Activated T-helper 2 cell treated with anti-CD3 and anti-CD28 coated beads, Interferon-gamma antibody, Interleukin-2, Interleukin-4, amounts not matched to agents 10 μg/mL and 5 μg/mL and 100 μg/mL, durations not matched to agents 14 hours and 24 hours and 36 hours (primary cell): ENCODE results near the gene DIAPH2. TPM values are rescaled to one million over a fixed set of nuclear protein-coding genes. Genes with fewer than 3 reads are reported as not detected.

Experiments
- DNase-seq: peaks from one replicate; pipeline ENCODE4 v3.0.0; 2021; ENCODE audit warnings: low spot score
- H3K27ac Mint-ChIP-seq: one replicate; pipeline ENCODE4 v1.8.0; 2021; ENCODE audit warnings: mixed read lengths
- H3K27me3 Mint-ChIP-seq: one replicate; pipeline ENCODE4 v1.8.0; 2021; ENCODE audit warnings: low read depth, mixed read lengths
- H3K36me3 Mint-ChIP-seq: one replicate; pipeline ENCODE4 v1.8.0; 2021; ENCODE audit warnings: low read depth, mixed read lengths
- H3K4me1 Mint-ChIP-seq: one replicate; pipeline ENCODE4 v1.8.0; 2021; ENCODE audit warnings: low read depth, mixed read lengths
- H3K4me3 Mint-ChIP-seq: one replicate; pipeline ENCODE4 v1.8.0; 2021; ENCODE audit warnings: low read depth, mild to moderate bottlenecking, moderate library complexity, mixed read lengths
- H3K9me3 Mint-ChIP-seq: one replicate; pipeline ENCODE4 v1.8.0; 2021; ENCODE audit warnings: mixed read lengths
- intact Hi-C: fragments of 100-400 bp; cut with micrococcal nuclease; formaldehyde crosslinking; loops from one replicate; pipeline ENCODE4 v1.15.1; 2023
- total RNA-seq: library from RNA; stranded (reverse); gene quantifications from 2 replicates; pipeline ENCODE4 v1.2.3, GENCODE V29; 2022

DIAPH2 gene
- total RNA-seq, 1 donor from 2014 or later = 14.9 TPM

- Mint-ChIP-seq H3K27ac (no peak overlapping the region), H3K4me1 (no peaks in the 10 kb centered on the region), H3K4me3 (no peak overlapping the region), H3K27me3 (no peaks in the 10 kb centered on the region), H3K9me3 (no peaks in the 10 kb centered on the region), H3K36me3 (no peaks in the 10 kb centered on the region)
- intact Hi-C loops = loop anchor here (5.0 kb wide), 1 partner anchor 163 kb away; no protein-coding TSS in a partner anchor
- no peak for DNase-seq
Observed at GRCh38 chrX:97210501-97210900, 525.9 kb downstream of the DIAPH2 start.

- H3K36me3 Mint-ChIP-seq = no peaks in the 10 kb centered on the region
- peaks cover 1% of the 10 kb centered on the region for H3K4me1 Mint-ChIP-seq
- intact Hi-C loops = loop anchor here (5.0 kb wide), 1 partner anchor 164 kb away; no protein-coding TSS in a partner anchor
- no peaks in the 10 kb centered on the region for H3K27me3 Mint-ChIP-seq
- no peaks in the 10 kb centered on the region for H3K9me3 Mint-ChIP-seq
- H3K27ac Mint-ChIP-seq = no peak overlapping the region
- no peak for DNase-seq
- H3K4me3 Mint-ChIP-seq = no peak overlapping the region
Observed at GRCh38 chrX:97211070-97211469, 526.4 kb downstream of the DIAPH2 start.

GRCh38 chrX:97215186-97215585 lies 530.5 kb downstream of the DIAPH2 start:
- Mint-ChIP-seq H3K4me1 (peaks cover 1% of the 10 kb centered on the region), H3K9me3 (no peaks in the 10 kb centered on the region), H3K27me3 (no peaks in the 10 kb centered on the region), H3K36me3 (no peaks in the 10 kb centered on the region), H3K27ac (no peak overlapping the region), H3K4me3 (no peak overlapping the region)
- DNase-seq = no peak
- intact Hi-C loops = loop anchor here (2.0 kb wide), 1 partner anchor 186 kb away; no protein-coding TSS in a partner anchor

- no peaks in the 10 kb centered on the region for H3K36me3 Mint-ChIP-seq
- intact Hi-C loops = no loop called here
- H3K27me3 Mint-ChIP-seq = no peaks in the 10 kb centered on the region
- no peaks in the 10 kb centered on the region for H3K9me3 Mint-ChIP-seq
- no peak for DNase-seq
- H3K4me3 Mint-ChIP-seq = no peak overlapping the region
- no peak overlapping the region for H3K27ac Mint-ChIP-seq
- peaks cover 2% of the 10 kb centered on the region for H3K4me1 Mint-ChIP-seq
Observed at GRCh38 chrX:97224148-97224547, 539.5 kb downstream of the DIAPH2 start.

DNA sequence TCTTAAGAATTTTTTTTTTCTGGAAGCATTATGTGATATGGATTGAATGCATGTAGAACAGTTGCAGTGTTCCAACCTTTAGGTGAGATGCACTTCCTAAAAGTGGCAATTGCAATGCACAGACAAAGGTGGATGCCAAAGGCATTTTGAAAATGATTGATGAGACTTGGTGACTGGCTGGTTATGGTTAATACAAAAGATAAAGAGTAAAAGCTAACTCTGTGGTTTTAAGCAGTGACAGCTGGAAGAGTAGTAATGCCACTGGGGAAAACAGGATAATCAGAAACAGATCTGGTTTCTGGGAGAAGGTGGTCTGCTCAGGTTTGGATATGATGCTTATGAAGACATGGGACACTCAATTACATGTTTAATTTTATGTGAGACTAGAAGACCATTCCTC lies 544.7 kb downstream of the DIAPH2 start:
- intact Hi-C loops = no loop called here
- H3K9me3 Mint-ChIP-seq = no peaks in the 10 kb centered on the region
- no peaks in the 10 kb centered on the region for H3K4me1 Mint-ChIP-seq
- no peak for DNase-seq
- no peaks in the 10 kb centered on the region for H3K27me3 Mint-ChIP-seq
- no peak overlapping the region for H3K4me3 Mint-ChIP-seq
- H3K27ac Mint-ChIP-seq = no peak overlapping the region
- H3K36me3 Mint-ChIP-seq = no peaks in the 10 kb centered on the region

DNA sequence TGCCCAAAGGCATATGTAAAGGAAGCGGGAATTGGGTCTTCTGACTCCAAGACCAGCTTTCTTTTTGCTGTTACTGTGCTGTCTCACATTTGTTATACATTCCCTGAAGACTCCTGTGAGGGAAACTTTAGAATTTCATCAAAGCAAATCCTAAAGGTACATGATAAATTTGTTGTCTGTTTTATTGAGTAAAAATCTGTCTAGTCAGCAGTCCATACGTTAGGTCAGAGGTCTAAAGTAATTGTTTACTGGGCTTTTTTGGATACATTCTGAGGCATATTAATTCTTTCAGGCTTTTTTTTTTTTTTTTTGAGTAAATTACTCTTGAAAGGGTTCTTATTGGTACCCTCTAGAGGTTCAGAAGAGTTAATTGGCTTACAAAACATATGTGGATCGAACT lies 546.3 kb downstream of the DIAPH2 start:
- H3K27me3 Mint-ChIP-seq = no peaks in the 10 kb centered on the region
- H3K4me3 Mint-ChIP-seq = no peak overlapping the region
- no peak for DNase-seq
- no peaks in the 10 kb centered on the region for H3K4me1 Mint-ChIP-seq
- intact Hi-C loops = no loop called here
- no peaks in the 10 kb centered on the region for H3K36me3 Mint-ChIP-seq
- no peaks in the 10 kb centered on the region for H3K9me3 Mint-ChIP-seq
- no peak overlapping the region for H3K27ac Mint-ChIP-seq

DNA sequence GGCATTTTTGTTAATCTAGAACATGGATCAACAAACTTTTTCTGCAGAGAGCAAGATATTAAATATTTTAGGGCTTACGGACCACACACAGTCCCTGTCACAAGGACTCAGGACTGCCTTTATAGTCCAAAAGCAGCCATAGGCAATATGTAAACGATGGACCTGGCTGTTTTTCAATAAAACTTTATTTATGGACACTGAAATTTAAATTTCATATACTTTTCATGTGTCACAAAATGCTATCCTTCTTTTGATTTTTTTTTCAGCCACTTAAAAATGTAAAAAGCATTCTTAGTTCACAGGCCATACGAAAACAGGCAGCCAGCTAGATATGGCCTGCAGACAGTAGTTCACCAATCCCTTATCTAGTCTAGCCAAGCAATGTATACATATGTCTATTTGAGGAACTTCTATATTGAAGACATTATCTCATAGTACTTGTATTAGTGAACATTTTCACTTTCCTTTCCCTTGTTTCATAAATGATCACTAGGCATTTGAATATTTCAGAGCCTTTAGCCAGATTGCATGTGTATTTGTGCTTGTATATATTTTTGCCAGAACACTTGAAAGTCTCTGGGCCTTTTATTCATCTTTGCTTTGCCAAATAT lies 549.9 kb downstream of the DIAPH2 start:
- no peak overlapping the region for H3K27ac Mint-ChIP-seq
- no peak overlapping the region for H3K4me3 Mint-ChIP-seq
- no peaks in the 10 kb centered on the region for H3K4me1 Mint-ChIP-seq
- H3K36me3 Mint-ChIP-seq = no peaks in the 10 kb centered on the region
- no peak for DNase-seq
- H3K9me3 Mint-ChIP-seq = no peaks in the 10 kb centered on the region
- no peaks in the 10 kb centered on the region for H3K27me3 Mint-ChIP-seq
- intact Hi-C loops = no loop called here

DNA sequence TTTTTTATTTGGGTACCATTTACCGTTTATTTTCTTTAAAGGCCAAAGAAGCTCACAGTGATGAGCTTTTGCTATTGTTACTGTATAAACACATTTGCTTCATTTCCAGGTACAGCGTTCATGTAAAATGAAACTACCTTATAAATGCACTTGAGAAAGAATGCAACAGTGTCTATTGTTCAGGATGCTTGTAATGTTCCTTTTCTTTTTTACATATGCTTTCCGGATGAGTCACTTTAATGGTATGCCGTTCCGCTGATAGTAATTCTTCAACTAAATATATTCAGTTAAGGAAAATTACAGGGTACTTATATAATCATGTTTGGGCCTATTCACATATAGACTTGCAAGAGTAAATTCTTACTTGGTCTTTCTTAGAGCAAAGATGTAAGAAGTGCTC lies 554.0 kb downstream of the DIAPH2 start:
- H3K27me3 Mint-ChIP-seq = no peaks in the 10 kb centered on the region
- no peak overlapping the region for H3K27ac Mint-ChIP-seq
- H3K9me3 Mint-ChIP-seq = no peaks in the 10 kb centered on the region
- no peaks in the 10 kb centered on the region for H3K36me3 Mint-ChIP-seq
- no peak overlapping the region for H3K4me3 Mint-ChIP-seq
- no peak for DNase-seq
- intact Hi-C loops = no loop called here
- no peaks in the 10 kb centered on the region for H3K4me1 Mint-ChIP-seq

DNA sequence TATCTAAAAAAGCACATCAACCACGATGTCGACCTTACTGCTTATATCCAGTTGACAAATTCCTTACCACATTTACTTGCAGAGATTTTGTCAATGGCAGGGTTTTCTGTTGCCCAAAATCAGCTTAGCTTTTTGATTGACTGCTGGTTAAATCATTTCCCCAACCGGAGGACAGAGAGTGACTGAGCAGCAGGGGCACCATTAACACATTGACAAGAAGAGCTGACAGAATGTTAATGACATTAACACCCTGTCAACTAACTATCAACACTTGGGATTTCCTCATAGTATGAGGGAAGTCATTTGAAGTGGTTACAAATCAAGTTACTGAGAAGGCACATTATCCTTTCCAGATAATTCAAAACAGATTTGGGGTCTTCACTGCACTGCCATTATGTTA lies 567.5 kb downstream of the DIAPH2 start:
- intact Hi-C loops = no loop called here
- no peaks in the 10 kb centered on the region for H3K4me1 Mint-ChIP-seq
- H3K9me3 Mint-ChIP-seq = no peaks in the 10 kb centered on the region
- H3K27ac Mint-ChIP-seq = no peak overlapping the region
- no peaks in the 10 kb centered on the region for H3K36me3 Mint-ChIP-seq
- H3K4me3 Mint-ChIP-seq = no peak overlapping the region
- no peak for DNase-seq
- H3K27me3 Mint-ChIP-seq = no peaks in the 10 kb centered on the region

- intact Hi-C loops = no loop called here
- Mint-ChIP-seq H3K27me3 (no peaks in the 10 kb centered on the region), H3K9me3 (no peaks in the 10 kb centered on the region), H3K36me3 (no peaks in the 10 kb centered on the region), H3K4me1 (no peaks in the 10 kb centered on the region), H3K4me3 (no peak overlapping the region), H3K27ac (no peak overlapping the region)
- no peak for DNase-seq
Observed at GRCh38 chrX:97260679-97261078, 576.0 kb downstream of the DIAPH2 start.

DNA sequence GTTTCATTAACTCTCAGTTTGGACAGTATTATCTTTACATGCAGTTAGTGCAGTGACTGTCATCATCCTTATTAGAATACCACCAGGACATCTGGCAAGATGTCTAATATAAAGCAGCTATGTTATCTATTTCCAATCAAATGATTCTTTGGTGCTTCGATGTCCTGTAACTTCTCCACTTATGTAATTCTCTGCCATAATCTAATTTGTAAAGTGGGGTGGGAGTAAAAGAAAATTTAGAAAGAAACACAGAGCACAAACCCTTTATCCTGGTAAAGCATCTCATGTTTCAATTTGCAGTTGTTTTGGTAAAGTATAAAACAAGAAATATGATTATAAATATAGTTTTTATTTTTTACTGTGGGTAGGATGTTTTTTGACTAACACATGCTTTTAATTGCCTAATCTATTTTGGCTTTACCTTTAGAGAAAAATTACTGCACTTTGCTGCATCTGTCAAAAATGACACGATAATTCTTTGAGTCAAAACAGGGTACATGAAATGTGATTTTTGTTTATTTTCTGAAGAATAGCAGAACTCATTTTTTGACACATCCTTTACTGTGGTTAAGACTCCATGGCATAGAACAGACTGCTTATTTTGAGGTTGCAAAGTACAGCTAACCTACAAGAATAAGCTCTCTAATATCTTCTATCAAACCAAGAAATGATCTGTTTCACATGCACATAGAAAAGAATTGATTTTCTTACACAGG lies 581.9 kb downstream of the DIAPH2 start:
- Mint-ChIP-seq H3K27me3 (no peaks in the 10 kb centered on the region), H3K4me1 (no peaks in the 10 kb centered on the region), H3K9me3 (no peaks in the 10 kb centered on the region), H3K27ac (no peak overlapping the region), H3K4me3 (no peak overlapping the region), H3K36me3 (no peaks in the 10 kb centered on the region)
- DNase-seq = no peak
- intact Hi-C loops = no loop called here

DNA sequence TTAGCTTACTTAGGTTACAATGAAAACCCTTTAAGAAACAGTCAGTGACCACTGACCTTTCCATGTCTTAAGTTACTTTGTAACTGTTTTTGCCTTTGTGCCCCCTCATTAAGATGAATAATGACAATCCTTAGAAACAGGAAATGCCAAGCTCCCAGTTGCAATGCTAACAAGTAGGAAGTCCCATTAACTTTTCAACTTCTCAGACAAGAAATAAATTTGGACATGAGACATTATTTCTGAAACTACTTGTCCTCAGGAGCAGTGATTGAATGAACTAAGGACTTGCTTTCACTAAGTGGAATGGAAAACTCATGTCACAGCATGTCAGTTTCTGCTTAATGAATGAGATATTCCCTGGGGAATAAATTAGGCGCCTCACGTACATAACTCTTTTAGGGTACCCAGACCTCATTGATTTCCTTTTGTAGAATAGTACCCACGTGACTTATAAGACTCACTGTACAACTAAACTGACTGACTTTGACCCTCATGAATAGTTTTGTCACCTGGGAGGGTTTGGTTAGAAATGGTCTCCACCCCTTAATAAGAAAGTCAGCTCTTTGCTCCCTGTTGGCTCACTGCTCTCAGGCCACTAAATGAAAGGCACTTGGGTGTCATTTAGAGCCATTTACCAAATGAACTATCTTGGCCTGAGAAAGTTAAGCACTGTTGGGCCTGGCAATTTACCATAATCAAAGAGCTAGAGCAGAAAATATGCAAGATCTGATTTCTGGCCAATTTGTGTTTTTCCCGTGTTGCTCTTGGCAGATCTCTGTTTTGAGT lies 582.9 kb downstream of the DIAPH2 start:
- Mint-ChIP-seq H3K27me3 (no peaks in the 10 kb centered on the region), H3K4me1 (no peaks in the 10 kb centered on the region), H3K36me3 (no peaks in the 10 kb centered on the region), H3K9me3 (no peaks in the 10 kb centered on the region), H3K4me3 (no peak overlapping the region), H3K27ac (no peak overlapping the region)
- no peak for DNase-seq
- intact Hi-C loops = no loop called here

DNA sequence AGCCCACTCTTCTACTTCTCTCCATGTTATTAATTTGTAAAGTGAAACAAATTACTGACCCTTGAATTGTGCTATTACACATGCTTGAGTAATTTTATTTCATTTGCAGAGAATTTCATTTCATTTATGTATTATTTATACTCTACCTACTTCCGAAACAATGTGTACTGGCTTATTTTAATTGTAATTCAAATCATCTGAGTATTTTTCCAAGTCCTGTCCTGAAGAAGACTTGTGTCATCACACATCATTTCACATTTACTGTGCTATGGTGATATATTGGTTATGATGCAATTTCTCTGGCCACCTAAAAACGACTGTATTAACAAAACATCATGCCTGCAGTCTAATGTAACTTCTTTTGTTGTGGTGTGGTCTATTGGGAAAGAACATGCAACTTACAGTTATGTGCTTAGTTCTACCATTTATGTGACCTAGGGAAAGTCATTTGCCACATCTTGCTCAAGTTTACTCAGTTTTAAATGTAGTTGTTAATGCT lies 583.6 kb downstream of the DIAPH2 start:
- DNase-seq = no peak
- H3K9me3 Mint-ChIP-seq = no peaks in the 10 kb centered on the region
- no peaks in the 10 kb centered on the region for H3K27me3 Mint-ChIP-seq
- no peak overlapping the region for H3K27ac Mint-ChIP-seq
- H3K4me1 Mint-ChIP-seq = no peaks in the 10 kb centered on the region
- no peaks in the 10 kb centered on the region for H3K36me3 Mint-ChIP-seq
- H3K4me3 Mint-ChIP-seq = no peak overlapping the region
- intact Hi-C loops = no loop called here
